Measurements from ENCODE around the gene VWDE.

The VWDE gene

GRCh38 chr7:12287901-12288300 is 115.8 kb downstream of the VWDE start:
- in situ Hi-C loops (cut with HindIII; ENCODE audit: low sequenced_read_pairs) = no loop called here
- no peak for DNase-seq (ENCODE audit: low read depth, low spot score)
- no peak for TF ChIP-seq CTCF (IDR thresholded peaks at IDR 0.05; ENCODE audit: low read depth, low read length)
- H3K4me3 ChIP-seq (ENCODE audit: low read depth, low read length) = no peak overlapping the region

GRCh38 chr7:12281038-12281437 is 122.6 kb downstream of the VWDE start:
- no peak for TF ChIP-seq CTCF (IDR thresholded peaks at IDR 0.05; ENCODE audit: low read depth, low read length)
- in situ Hi-C loops (cut with HindIII; ENCODE audit: low sequenced_read_pairs) = no loop called here
- no peak for DNase-seq (ENCODE audit: low read depth, low spot score)
- H3K4me3 ChIP-seq (ENCODE audit: low read depth, low read length) = no peak overlapping the region

Measured in astrocyte of the spinal cord (primary cell).